Endothelial cell of umbilical vein (primary cell): ENCODE results near the gene PRKRIP1. TPM values are rescaled to one million over a fixed set of nuclear protein-coding genes. Genes with fewer than 3 reads are reported as not detected.

Experiments
- BruUV-seq: library from RNA; stranded (reverse); fragments of 400-500 nt; replicated peaks from 2 replicates; lab custom pipeline; 2021; lab: Mats Ljungman, UMichigan
- CTCF ChIA-PET: fragments of 300-600, 350-600 bp; sonication (Branson Sonifier 250); formaldehyde crosslinking; loops from one replicate; lab custom pipeline; 2021; ENCODE audit warnings: antibody characterized with exemption, inconsistent platforms; lab: Charles Lee
- POLR2A ChIA-PET: fragments of 300-600, 350-600 bp; sonication (Branson Sonifier 250); formaldehyde crosslinking; loops from one replicate; lab custom pipeline; 2021; ENCODE audit warnings: antibody characterized with exemption, inconsistent platforms; lab: Charles Lee
- DNase-seq: peaks from one replicate; pipeline ENCODE4 v3.0.0-alpha.2; 2011; ENCODE audit warnings: low read depth, low spot score
- FAIRE-seq: peaks from 2 replicates; lab custom pipeline; 2011; peaks lifted over from hg19 to GRCh38; lab: Jason Lieb, UNC
- H2AFZ ChIP-seq: 2 replicates; pipeline ENCODE4 v1.6.0; 2012; ENCODE audit warnings: low read depth, low read length, control low read depth, inconsistent platforms
- H3K27ac ChIP-seq: 2 replicates; pipeline ENCODE4 v1.5.1; 2011; ENCODE audit warnings: low read depth, mild to moderate bottlenecking, control low read depth, low read length, moderate library complexity; ENCODE audit not compliant: insufficient read depth
- H3K27me3 ChIP-seq, 2 experiments: 2 replicates each; pipeline versions ENCODE4 v1.6.0 to v1.6.1; 2011; ENCODE audit warnings: low read length in 2 of 2, mixed read lengths in 1 of 2; ENCODE audit not compliant: control insufficient read depth in 2 of 2, insufficient read depth in 2 of 2
- H3K36me3 ChIP-seq, 2 experiments: 2 replicates in 1 of 2; 3 replicates in 1 of 2; pipeline ENCODE4 v1.5.1; 2011; ENCODE audit warnings: low read length in 2 of 2, mild to moderate bottlenecking in 1 of 2, moderate library complexity in 1 of 2; ENCODE audit not compliant: control insufficient read depth in 2 of 2, insufficient read depth in 2 of 2; ENCODE audit errors: extremely low read depth in 1 of 2
- H3K4me1 ChIP-seq: 3 replicates; pipeline ENCODE4 v1.5.1; 2011; ENCODE audit warnings: mild to moderate bottlenecking, low read length; ENCODE audit not compliant: control insufficient read depth, insufficient read depth; ENCODE audit errors: extremely low read depth
- H3K4me2 ChIP-seq: 2 replicates; pipeline ENCODE4 v1.6.1; 2011; ENCODE audit warnings: low read length, control low read depth, mixed read lengths; ENCODE audit not compliant: insufficient read depth
- H3K4me3 ChIP-seq, 3 experiments: fragments of 200-600 bp in 1 of 3; sonication (generic), shearing (Covaris generic) in 1 of 3; replicated peaks in 1 of 3; 2 replicates each; pipeline ENCODE4 v1.5.1; 2011 to 2016; ENCODE audit warnings: control low read depth in 3 of 3, low read length in 3 of 3, mild to moderate bottlenecking in 2 of 3, inconsistent platforms in 1 of 3, low read depth in 1 of 3, moderate library complexity in 1 of 3; ENCODE audit not compliant: insufficient read depth in 1 of 3
- H3K79me2 ChIP-seq: 2 replicates; pipeline ENCODE4 v1.6.0; 2012; ENCODE audit warnings: low read length, inconsistent platforms; ENCODE audit not compliant: control insufficient read depth, insufficient read depth
- H3K9ac ChIP-seq: replicated peaks from 2 replicates; pipeline ENCODE3; 2011; ENCODE audit warnings: low read length, control low read depth; ENCODE audit not compliant: insufficient read depth; ENCODE audit errors: extremely low read depth
- H3K9me1 ChIP-seq: replicated peaks from 3 replicates; pipeline ENCODE4 v1.6.0; 2011; ENCODE audit warnings: mild to moderate bottlenecking, low read length; ENCODE audit not compliant: control insufficient read depth, insufficient read depth; ENCODE audit errors: extremely low read depth
- H3K9me3 ChIP-seq: replicated peaks from 2 replicates; pipeline ENCODE4 v1.5.1; 2012; ENCODE audit warnings: low read length, inconsistent platforms; ENCODE audit not compliant: control insufficient read depth, insufficient read depth
- H4K20me1 ChIP-seq: replicated peaks from 2 replicates; pipeline ENCODE3; 2011; ENCODE audit warnings: mild to moderate bottlenecking, low read length; ENCODE audit not compliant: control insufficient read depth, insufficient read depth; ENCODE audit errors: extremely low read depth
- CTCF ChIP-seq, 2 donors: IDR thresholded peaks; 1 replicate in 1 of 2; 2 replicates in 1 of 2; pipeline ENCODE4 v1.5.1; 2011; ENCODE audit warnings: low read length in 2 of 2, mild to moderate bottlenecking in 2 of 2, moderate library complexity in 2 of 2, control low read depth in 1 of 2, inconsistent platforms in 1 of 2, low read depth in 1 of 2; ENCODE audit not compliant: insufficient read depth in 1 of 2; ENCODE audit errors: extremely low read depth in 1 of 2
- EZH2 ChIP-seq: IDR thresholded peaks from 2 replicates; pipeline ENCODE4 v1.6.1; 2012; ENCODE audit warnings: borderline replicate concordance, low read depth, mild to moderate bottlenecking, moderate library complexity, low read length, inconsistent platforms; ENCODE audit not compliant: severe bottlenecking
- FOS ChIP-seq: IDR thresholded peaks from 2 replicates; pipeline ENCODE4 v1.6.1; 2011; ENCODE audit warnings: mild to moderate bottlenecking, low read length, moderate library complexity, borderline replicate concordance; ENCODE audit not compliant: insufficient read depth
- JUN ChIP-seq: IDR thresholded peaks from 2 replicates; pipeline ENCODE4 v1.6.1; 2011; ENCODE audit warnings: borderline replicate concordance, low read depth; ENCODE audit not compliant: insufficient read length, insufficient read depth
- MAX ChIP-seq: IDR thresholded peaks from 2 replicates; pipeline ENCODE4 v1.6.1; 2011; ENCODE audit not compliant: insufficient read depth, insufficient read length
- POLR2AphosphoS5 ChIP-seq: IDR thresholded peaks from 2 replicates; pipeline ENCODE4 v1.6.1; 2012; ENCODE audit warnings: low read depth, mild to moderate bottlenecking, control low read depth, low read length, moderate library complexity; ENCODE audit not compliant: insufficient read depth
- dilution Hi-C: fragments of 300-500 bp; cut with MboI; formaldehyde crosslinking; loops from one replicate; pipeline ENCODE4 v1.15.0; 2019; ENCODE audit warnings: low sequenced_read_pairs; ENCODE audit not compliant: extremely low pct_ligation_motif_present
- intact Hi-C: fragments of 100-400 bp; cut with micrococcal nuclease; formaldehyde crosslinking; loops from one replicate; pipeline ENCODE4 v1.10.0; 2022
- polyA plus RNA-seq, 4 experiments: library from polyadenylated mRNA; depleted of rRNA in 3 of 4; stranded (reverse) in 3 of 4; unstranded in 1 of 4; fragments of >200 nt; gene quantifications; 2 replicates each; pipeline versions ENCODE4 v1.2.1 to v1.2.3, GENCODE V29; 2011 to 2012; ENCODE audit warnings: missing spikeins in 1 of 4
- total RNA-seq: library from RNA; stranded (reverse); gene quantifications from 2 replicates; pipeline ENCODE4 v1.2.3, GENCODE V29; 2021

The PRKRIP1 gene
- total and polyA plus RNA-seq, 2 donors (not counting 3 experiments of a cell fraction or from before 2014, with no cell fraction given): 16.1 to 26.1 TPM

- Histone ChIP-seq H3K79me2 (peaks cover 19% of the 10 kb centered on the region), H2AFZ (no peak overlapping the region), H3K4me2 (no peak overlapping the region), H3K27ac (no peak overlapping the region), H3K4me3 (no peak overlapping the region), H3K36me3 (peaks cover 2% of the 10 kb centered on the region in 2 experiments), H3K9me3 (no peaks in the 10 kb centered on the region), H3K4me1 (peaks cover 19% of the 10 kb centered on the region), H4K20me1 (no peaks in the 10 kb centered on the region), H3K27me3 (no peaks in the 10 kb centered on the region), H3K9me1 (no peaks in the 10 kb centered on the region), H3K9ac (no peak overlapping the region)
- dilution Hi-C loops (no loop called here), intact Hi-C loops (no loop called here)
- FAIRE-seq: no peak
- CTCF ChIA-PET: no interaction called here
- no peak for DNase-seq
- no TSS peak for BruUV-seq
- POLR2A ChIA-PET: no interaction called here
- no peak for TF ChIP-seq MAX
- no peak for TF ChIP-seq JUN
- no peak for TF ChIP-seq CTCF (IDR thresholded peaks at IDR 0.05; ENCODE audit: extremely low read depth in 1 of 2, insufficient read depth in 1 of 2, low read depth in 1 of 2, low read length in 2 of 2)
- TF ChIP-seq EZH2: no peak
- no peak for TF ChIP-seq FOS
- TF ChIP-seq POLR2AphosphoS5: no peak
Measured at GRCh38 chr7:102436118-102436517, 40.0 kb downstream of the PRKRIP1 start.
